ENCODE results near the gene PDCD11.

DNA sequence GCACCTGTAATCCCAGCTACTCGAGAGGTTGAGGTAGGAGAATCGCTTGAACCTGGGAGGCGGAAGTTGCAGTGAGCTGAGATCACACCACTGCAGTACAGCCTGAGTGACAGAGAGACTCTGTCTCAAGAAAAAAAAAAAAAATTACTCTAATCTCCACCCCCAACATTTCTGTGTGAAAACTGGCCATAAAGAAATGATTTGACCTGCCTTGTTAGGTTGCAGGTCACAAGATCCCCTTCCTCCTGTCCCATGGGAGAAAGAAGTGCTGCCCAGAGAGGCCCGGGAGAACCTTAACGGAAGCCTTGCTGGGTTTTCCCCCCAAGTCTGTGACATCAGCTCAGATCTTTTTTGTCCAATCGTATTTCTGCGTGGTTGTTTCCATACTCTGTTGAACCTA is 71.0 kb downstream of the PDCD11 start:
- TF ChIP-seq GATA3 (IDR thresholded peaks at IDR 0.05; ENCODE audit: low read depth, low read length) (no peak), GATA2 (IDR thresholded peaks at IDR 0.05; ENCODE audit: low read depth, low read length) (no peak)

Measured in SH-SY5Y (cell line).